Endothelial cell of umbilical vein (primary cell): ENCODE results near the gene MAST4. TPM values are rescaled to one million over a fixed set of nuclear protein-coding genes. Genes with fewer than 3 reads are reported as not detected.

Experiments
- BruUV-seq: library from RNA; stranded (reverse); fragments of 400-500 nt; replicated peaks from 2 replicates; lab custom pipeline; 2021; lab: Mats Ljungman, UMichigan
- CTCF ChIA-PET: fragments of 300-600, 350-600 bp; sonication (Branson Sonifier 250); formaldehyde crosslinking; loops from one replicate; lab custom pipeline; 2021; ENCODE audit warnings: antibody characterized with exemption, inconsistent platforms; lab: Charles Lee
- POLR2A ChIA-PET: fragments of 300-600, 350-600 bp; sonication (Branson Sonifier 250); formaldehyde crosslinking; loops from one replicate; lab custom pipeline; 2021; ENCODE audit warnings: antibody characterized with exemption, inconsistent platforms; lab: Charles Lee
- DNase-seq: peaks from one replicate; pipeline ENCODE4 v3.0.0-alpha.2; 2011; ENCODE audit warnings: low read depth, low spot score
- FAIRE-seq: peaks from 2 replicates; lab custom pipeline; 2011; peaks lifted over from hg19 to GRCh38; lab: Jason Lieb, UNC
- H2AFZ ChIP-seq: 2 replicates; pipeline ENCODE4 v1.6.0; 2012; ENCODE audit warnings: low read depth, low read length, control low read depth, inconsistent platforms
- H3K27ac ChIP-seq: 2 replicates; pipeline ENCODE4 v1.5.1; 2011; ENCODE audit warnings: low read depth, mild to moderate bottlenecking, control low read depth, low read length, moderate library complexity; ENCODE audit not compliant: insufficient read depth
- H3K27me3 ChIP-seq, 2 experiments: 2 replicates each; pipeline versions ENCODE4 v1.6.0 to v1.6.1; 2011; ENCODE audit warnings: low read length in 2 of 2, mixed read lengths in 1 of 2; ENCODE audit not compliant: control insufficient read depth in 2 of 2, insufficient read depth in 2 of 2
- H3K36me3 ChIP-seq, 2 experiments: 2 replicates in 1 of 2; 3 replicates in 1 of 2; pipeline ENCODE4 v1.5.1; 2011; ENCODE audit warnings: low read length in 2 of 2, mild to moderate bottlenecking in 1 of 2, moderate library complexity in 1 of 2; ENCODE audit not compliant: control insufficient read depth in 2 of 2, insufficient read depth in 2 of 2; ENCODE audit errors: extremely low read depth in 1 of 2
- H3K4me1 ChIP-seq: 3 replicates; pipeline ENCODE4 v1.5.1; 2011; ENCODE audit warnings: mild to moderate bottlenecking, low read length; ENCODE audit not compliant: control insufficient read depth, insufficient read depth; ENCODE audit errors: extremely low read depth
- H3K4me2 ChIP-seq: 2 replicates; pipeline ENCODE4 v1.6.1; 2011; ENCODE audit warnings: low read length, control low read depth, mixed read lengths; ENCODE audit not compliant: insufficient read depth
- H3K4me3 ChIP-seq, 3 experiments: fragments of 200-600 bp in 1 of 3; sonication (generic), shearing (Covaris generic) in 1 of 3; replicated peaks in 1 of 3; 2 replicates each; pipeline ENCODE4 v1.5.1; 2011 to 2016; ENCODE audit warnings: control low read depth in 3 of 3, low read length in 3 of 3, mild to moderate bottlenecking in 2 of 3, inconsistent platforms in 1 of 3, low read depth in 1 of 3, moderate library complexity in 1 of 3; ENCODE audit not compliant: insufficient read depth in 1 of 3
- H3K79me2 ChIP-seq: 2 replicates; pipeline ENCODE4 v1.6.0; 2012; ENCODE audit warnings: low read length, inconsistent platforms; ENCODE audit not compliant: control insufficient read depth, insufficient read depth
- H3K9ac ChIP-seq: replicated peaks from 2 replicates; pipeline ENCODE3; 2011; ENCODE audit warnings: low read length, control low read depth; ENCODE audit not compliant: insufficient read depth; ENCODE audit errors: extremely low read depth
- H3K9me1 ChIP-seq: replicated peaks from 3 replicates; pipeline ENCODE4 v1.6.0; 2011; ENCODE audit warnings: mild to moderate bottlenecking, low read length; ENCODE audit not compliant: control insufficient read depth, insufficient read depth; ENCODE audit errors: extremely low read depth
- H3K9me3 ChIP-seq: replicated peaks from 2 replicates; pipeline ENCODE4 v1.5.1; 2012; ENCODE audit warnings: low read length, inconsistent platforms; ENCODE audit not compliant: control insufficient read depth, insufficient read depth
- H4K20me1 ChIP-seq: replicated peaks from 2 replicates; pipeline ENCODE3; 2011; ENCODE audit warnings: mild to moderate bottlenecking, low read length; ENCODE audit not compliant: control insufficient read depth, insufficient read depth; ENCODE audit errors: extremely low read depth
- CTCF ChIP-seq, 2 donors: IDR thresholded peaks; 1 replicate in 1 of 2; 2 replicates in 1 of 2; pipeline ENCODE4 v1.5.1; 2011; ENCODE audit warnings: low read length in 2 of 2, mild to moderate bottlenecking in 2 of 2, moderate library complexity in 2 of 2, control low read depth in 1 of 2, inconsistent platforms in 1 of 2, low read depth in 1 of 2; ENCODE audit not compliant: insufficient read depth in 1 of 2; ENCODE audit errors: extremely low read depth in 1 of 2
- EZH2 ChIP-seq: IDR thresholded peaks from 2 replicates; pipeline ENCODE4 v1.6.1; 2012; ENCODE audit warnings: borderline replicate concordance, low read depth, mild to moderate bottlenecking, moderate library complexity, low read length, inconsistent platforms; ENCODE audit not compliant: severe bottlenecking
- FOS ChIP-seq: IDR thresholded peaks from 2 replicates; pipeline ENCODE4 v1.6.1; 2011; ENCODE audit warnings: mild to moderate bottlenecking, low read length, moderate library complexity, borderline replicate concordance; ENCODE audit not compliant: insufficient read depth
- GATA2 ChIP-seq: IDR thresholded peaks from 2 replicates; pipeline ENCODE4 v1.7.0; 2011; ENCODE audit warnings: low read depth, mild to moderate bottlenecking, moderate library complexity, mixed read lengths, low read length; ENCODE audit not compliant: insufficient read length, insufficient read depth
- JUN ChIP-seq: IDR thresholded peaks from 2 replicates; pipeline ENCODE4 v1.6.1; 2011; ENCODE audit warnings: borderline replicate concordance, low read depth; ENCODE audit not compliant: insufficient read length, insufficient read depth
- MAX ChIP-seq: IDR thresholded peaks from 2 replicates; pipeline ENCODE4 v1.6.1; 2011; ENCODE audit not compliant: insufficient read depth, insufficient read length
- MYC ChIP-seq: IDR thresholded peaks from one replicate; pipeline ENCODE4 v1.6.1; 2011; ENCODE audit warnings: mild to moderate bottlenecking, low read depth, low read length
- POLR2A ChIP-seq: IDR thresholded peaks from 2 replicates; pipeline ENCODE4 v1.6.1; 2012; ENCODE audit warnings: low read depth, mild to moderate bottlenecking, control low read depth, low read length
- POLR2AphosphoS5 ChIP-seq: IDR thresholded peaks from 2 replicates; pipeline ENCODE4 v1.6.1; 2012; ENCODE audit warnings: low read depth, mild to moderate bottlenecking, control low read depth, low read length, moderate library complexity; ENCODE audit not compliant: insufficient read depth
- dilution Hi-C: fragments of 300-500 bp; cut with MboI; formaldehyde crosslinking; loops from one replicate; pipeline ENCODE4 v1.15.0; 2019; ENCODE audit warnings: low sequenced_read_pairs; ENCODE audit not compliant: extremely low pct_ligation_motif_present
- intact Hi-C: fragments of 100-400 bp; cut with micrococcal nuclease; formaldehyde crosslinking; loops from one replicate; pipeline ENCODE4 v1.10.0; 2022
- polyA plus RNA-seq, 4 experiments: library from polyadenylated mRNA; depleted of rRNA in 3 of 4; stranded (reverse) in 3 of 4; unstranded in 1 of 4; fragments of >200 nt; gene quantifications; 2 replicates each; pipeline versions ENCODE4 v1.2.1 to v1.2.3, GENCODE V29; 2011 to 2012; ENCODE audit warnings: missing spikeins in 1 of 4
- total RNA-seq: library from RNA; stranded (reverse); gene quantifications from 2 replicates; pipeline ENCODE4 v1.2.3, GENCODE V29; 2021

The MAST4 gene
- total and polyA plus RNA-seq, 2 donors (not counting 3 experiments of a cell fraction or from before 2014, with no cell fraction given): 40.2 to 116 TPM

GRCh38 chr5:67204821-67205220 is 608.6 kb downstream of the MAST4 start:
- no peaks in the 10 kb centered on the region for H4K20me1 ChIP-seq
- H3K27me3 ChIP-seq: no peaks in the 10 kb centered on the region
- peaks cover 5% of the 10 kb centered on the region for H3K4me1 ChIP-seq
- intact Hi-C loops: no loop called here
- ChIA-PET POLR2A (no interaction called here), CTCF (interaction anchor here (1.0 to 7.9 kb wide), 4 partner anchors 9 to 1067 kb away, joined by 3 to 126 read pairs (median 3); no protein-coding TSS in a partner anchor)
- H2AFZ ChIP-seq: no peak overlapping the region
- FAIRE-seq (no peak), DNase-seq (no peak)
- no peaks in the 10 kb centered on the region for H3K36me3 ChIP-seq
- TF ChIP-seq MAX: no peak
- TF ChIP-seq POLR2AphosphoS5: no peak
- TF ChIP-seq CTCF (IDR thresholded peaks at IDR 0.05; ENCODE audit: extremely low read depth in 1 of 2, insufficient read depth in 1 of 2, low read depth in 1 of 2, low read length in 2 of 2): no peak
- TF ChIP-seq FOS: no peak
- TF ChIP-seq MYC: no peak
- no peak for TF ChIP-seq JUN
- no peak for TF ChIP-seq GATA2
- TF ChIP-seq EZH2: no peak
- TF ChIP-seq POLR2A: no peak
- H3K4me2 ChIP-seq: no peak overlapping the region
- H3K9me3 ChIP-seq: no peaks in the 10 kb centered on the region
- BruUV-seq: no TSS peak
- H3K4me3 ChIP-seq: no peak overlapping the region
- dilution Hi-C loops: no loop called here
- no peak overlapping the region for H3K9ac ChIP-seq
- H3K79me2 ChIP-seq: no peaks in the 10 kb centered on the region
- H3K9me1 ChIP-seq: no peaks in the 10 kb centered on the region
- H3K27ac ChIP-seq: no peak overlapping the region
